ENCODE data around the gene CREB3L4. TPM values are rescaled to one million over a fixed set of nuclear protein-coding genes. Genes with fewer than 3 reads are reported as not detected.

Gene CREB3L4
- polyA plus RNA-seq, 1 donor (not counting 4 experiments of a cell fraction or from before 2014, with no cell fraction given) = 6.0 TPM

DNA sequence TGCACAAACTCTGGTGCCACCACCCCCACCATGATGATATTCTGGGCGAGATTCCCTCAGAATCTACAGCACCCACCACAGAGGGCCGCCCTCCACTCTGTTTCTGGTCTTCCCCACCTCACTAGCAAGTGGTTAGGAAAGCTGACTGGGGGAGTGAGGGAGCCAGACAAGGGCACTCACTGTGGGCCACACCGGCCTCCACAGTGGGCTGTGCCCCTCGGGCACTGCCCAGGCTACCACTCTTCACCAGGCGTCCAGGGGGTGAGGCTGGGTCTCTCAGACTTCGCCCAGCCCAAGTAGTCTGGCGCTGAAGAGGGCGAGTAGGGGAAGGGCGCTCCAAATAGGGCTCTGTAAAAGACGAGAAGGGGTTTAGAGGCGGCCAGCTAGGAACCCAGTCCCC, 33.7 kb upstream of the CREB3L4 start:
- Histone ChIP-seq H3K4me1 (ENCODE audit: control insufficient read depth, extremely low read depth, insufficient read depth, low read length) (no peaks in the 10 kb centered on the region), H3K9ac (ENCODE audit: control insufficient read depth, extremely low read depth, insufficient read depth, low read length) (no peak overlapping the region), H3K4me3 (ENCODE audit: control insufficient read depth in 2 of 3, extremely low read depth in 1 of 3, insufficient read depth in 2 of 3, low read depth in 1 of 3, low read length in 3 of 3) (no peak overlapping the region), H2AFZ (ENCODE audit: control insufficient read depth, low read length) (no peak overlapping the region), H3K27ac (ENCODE audit: control insufficient read depth, insufficient read depth, low read length) (no peak overlapping the region), H3K36me3 (ENCODE audit: control insufficient read depth in 2 of 2, extremely low read depth in 1 of 2, insufficient read depth in 2 of 2, low read length in 2 of 2) (peaks cover 32 to 40% of the 10 kb centered on the region in 2 experiments), H3K4me2 (ENCODE audit: control insufficient read depth, extremely low read depth, insufficient read depth, low read depth, low read length) (no peak overlapping the region), H3K9me3 (ENCODE audit: control insufficient read depth, low read depth, low read length) (no peaks in the 10 kb centered on the region), H4K20me1 (ENCODE audit: control insufficient read depth, extremely low read depth, insufficient read depth, low read length) (no peaks in the 10 kb centered on the region), H3K79me2 (ENCODE audit: control insufficient read depth, insufficient read depth, low read length) (no peaks in the 10 kb centered on the region), H3K9me1 (ENCODE audit: control insufficient read depth, extremely low read depth, insufficient read depth, low read length) (no peaks in the 10 kb centered on the region), H3K27me3 (ENCODE audit: control insufficient read depth, extremely low read depth, insufficient read depth, low read length) (no peaks in the 10 kb centered on the region)
- dilution Hi-C loops (cut with MboI; ENCODE audit: extremely low pct_ligation_motif_present, low sequenced_read_pairs) = no loop called here
- FAIRE-seq = no peak
- no peak for TF ChIP-seq CTCF (optimal IDR thresholded peaks at IDR 0.05 in 1 of 3, IDR thresholded peaks at IDR 0.05 in 1 of 3, conservative IDR thresholded peaks at IDR 0.05 in 1 of 3; ENCODE audit: extremely low read depth in 1 of 3, insufficient read depth in 2 of 3, low read length in 3 of 3)
- no peak for DNase-seq (ENCODE audit: low read depth, low spot score)

- Histone ChIP-seq H3K9me3 (ENCODE audit: control insufficient read depth, low read depth, low read length) (no peaks in the 10 kb centered on the region), H4K20me1 (ENCODE audit: control insufficient read depth, extremely low read depth, insufficient read depth, low read length) (no peaks in the 10 kb centered on the region), H2AFZ (ENCODE audit: control insufficient read depth, low read length) (no peak overlapping the region), H3K4me1 (ENCODE audit: control insufficient read depth, extremely low read depth, insufficient read depth, low read length) (no peaks in the 10 kb centered on the region), H3K4me3 (ENCODE audit: control insufficient read depth in 2 of 3, extremely low read depth in 1 of 3, insufficient read depth in 2 of 3, low read depth in 1 of 3, low read length in 3 of 3) (no peak overlapping the region), H3K27ac (ENCODE audit: control insufficient read depth, insufficient read depth, low read length) (no peak overlapping the region), H3K9me1 (ENCODE audit: control insufficient read depth, extremely low read depth, insufficient read depth, low read length) (no peaks in the 10 kb centered on the region), H3K27me3 (ENCODE audit: control insufficient read depth, extremely low read depth, insufficient read depth, low read length) (no peaks in the 10 kb centered on the region), H3K36me3 (ENCODE audit: control insufficient read depth in 2 of 2, extremely low read depth in 1 of 2, insufficient read depth in 2 of 2, low read length in 2 of 2) (peaks cover 37 to 41% of the 10 kb centered on the region in 2 experiments), H3K9ac (ENCODE audit: control insufficient read depth, extremely low read depth, insufficient read depth, low read length) (no peak overlapping the region), H3K79me2 (ENCODE audit: control insufficient read depth, insufficient read depth, low read length) (no peaks in the 10 kb centered on the region), H3K4me2 (ENCODE audit: control insufficient read depth, extremely low read depth, insufficient read depth, low read depth, low read length) (no peak overlapping the region)
- FAIRE-seq (no peak), DNase-seq (ENCODE audit: low read depth, low spot score) (no peak)
- dilution Hi-C loops (cut with MboI; ENCODE audit: extremely low pct_ligation_motif_present, low sequenced_read_pairs) = no loop called here
- no peak for TF ChIP-seq CTCF (optimal IDR thresholded peaks at IDR 0.05 in 1 of 3, IDR thresholded peaks at IDR 0.05 in 1 of 3, conservative IDR thresholded peaks at IDR 0.05 in 1 of 3; ENCODE audit: extremely low read depth in 1 of 3, insufficient read depth in 2 of 3, low read length in 3 of 3)
- no peak for TF ChIP-seq EZH2 (IDR thresholded peaks at IDR 0.05; ENCODE audit: low read length)
Observed at GRCh38 chr1:153934746-153935145, 33.0 kb upstream of the CREB3L4 start.
